CD4-positive, alpha-beta T cell (primary cell): ENCODE data around the gene PPP1R9B. TPM values are rescaled to one million over a fixed set of nuclear protein-coding genes. Genes with fewer than 3 reads are reported as not detected.

Experiments used
- ATAC-seq: fragments of 200-7000 bp; cut with Tn5 transposase; one replicate; pipeline ENCODE4 v1.10.0; 2022; ENCODE audit warnings: mild to moderate bottlenecking; ENCODE audit not compliant: poor library complexity
- CTCF ChIA-PET: fragments of 350-600 bp; sonication (Branson Sonifier 250); formaldehyde crosslinking; loops from one replicate; lab custom pipeline; 2021; ENCODE audit warnings: antibody characterized with exemption, inconsistent platforms; lab: Charles Lee
- POLR2A ChIA-PET: fragments of 350-600 bp; sonication (Branson Sonifier 250); formaldehyde crosslinking; loops from one replicate; lab custom pipeline; 2021; ENCODE audit warnings: antibody characterized with exemption, inconsistent platforms; lab: Charles Lee
- DNase-seq, 14 experiments: peaks; one replicate each; pipeline ENCODE4 v3.0.0-alpha.2; 2013 to 2020; ENCODE audit warnings: mixed read lengths in 2 of 14
- H3K27ac ChIP-seq, 2 donors: one replicate each; pipeline versions ENCODE4 v1.5.1 to v1.7.0; 2013; ENCODE audit warnings: low read length in 2 of 2, low read depth in 1 of 2, mild to moderate bottlenecking in 1 of 2
- H3K27me3 ChIP-seq, 2 experiments: 1 replicate in 1 of 2; 2 replicates in 1 of 2; pipeline versions ENCODE4 v1.6.1 to v1.7.0; 2013; ENCODE audit warnings: low read length in 2 of 2, control low read depth in 1 of 2, mild to moderate bottlenecking in 1 of 2, moderate library complexity in 1 of 2; ENCODE audit not compliant: insufficient read depth in 2 of 2, control insufficient read depth in 1 of 2
- H3K36me3 ChIP-seq: one replicate; pipeline ENCODE4 v1.6.1; 2013; ENCODE audit warnings: low read length, control low read depth; ENCODE audit not compliant: insufficient read depth
- H3K4me1 ChIP-seq: one replicate; pipeline ENCODE4 v1.6.1; 2013; ENCODE audit warnings: low read length, control low read depth; ENCODE audit not compliant: insufficient read depth
- H3K4me3 ChIP-seq: one replicate; pipeline ENCODE4 v1.5.1; 2013; ENCODE audit warnings: mild to moderate bottlenecking, low read length, moderate library complexity
- H3K9me3 ChIP-seq, 2 experiments: 1 replicate in 1 of 2; 2 replicates in 1 of 2; pipeline versions ENCODE4 v1.6.1 to v1.7.0; 2013; ENCODE audit warnings: low read length in 2 of 2, mild to moderate bottlenecking in 2 of 2, control low read depth in 1 of 2, moderate library complexity in 1 of 2; ENCODE audit not compliant: control insufficient read depth in 1 of 2, insufficient read depth in 1 of 2
- H3K27ac Mint-ChIP-seq: one replicate; pipeline ENCODE4 v1.8.0; 2020; ENCODE audit warnings: mixed read lengths
- H3K27me3 Mint-ChIP-seq: one replicate; pipeline ENCODE4 v1.8.0; 2021; ENCODE audit warnings: mixed read lengths
- H3K36me3 Mint-ChIP-seq: one replicate; pipeline ENCODE4 v1.8.0; 2021; ENCODE audit warnings: low read depth, mixed read lengths
- H3K4me1 Mint-ChIP-seq: one replicate; pipeline ENCODE4 v1.8.0; 2021; ENCODE audit warnings: low read depth, mixed read lengths
- H3K4me3 Mint-ChIP-seq: one replicate; pipeline ENCODE4 v1.8.0; 2020; ENCODE audit warnings: mild to moderate bottlenecking, mixed read lengths
- H3K9me3 Mint-ChIP-seq: one replicate; pipeline ENCODE4 v1.8.0; 2020; ENCODE audit warnings: mixed read lengths
- intact Hi-C, 2 experiments: fragments of 100-400 bp; cut with DNase I in 1 of 2; cut with micrococcal nuclease in 1 of 2; formaldehyde crosslinking; loops; one replicate each; pipeline versions ENCODE4 v1.15.1 to v1.9.0; 2023 to 2025; cut with DNase I, micrococcal nuclease
- total RNA-seq, 174 experiments: library from RNA in 2 of 174; stranded (reverse) in 2 of 174; gene quantifications; one replicate each; pipeline ENCODE4 v1.2.3 and lab custom pipeline; 2021 to 2026
- TF ChIP-seq, protein P1 (sequence below): fragments of 200-600 bp; IDR thresholded peaks from one replicate; pipeline ENCODE4 v1.8.0; 2022; ENCODE audit warnings: antibody characterized with exemption, mild to moderate bottlenecking

PPP1R9B gene
- total RNA-seq, 2 experiments from 2014 or later, result 53.4 to 55.7 TPM

DNA sequence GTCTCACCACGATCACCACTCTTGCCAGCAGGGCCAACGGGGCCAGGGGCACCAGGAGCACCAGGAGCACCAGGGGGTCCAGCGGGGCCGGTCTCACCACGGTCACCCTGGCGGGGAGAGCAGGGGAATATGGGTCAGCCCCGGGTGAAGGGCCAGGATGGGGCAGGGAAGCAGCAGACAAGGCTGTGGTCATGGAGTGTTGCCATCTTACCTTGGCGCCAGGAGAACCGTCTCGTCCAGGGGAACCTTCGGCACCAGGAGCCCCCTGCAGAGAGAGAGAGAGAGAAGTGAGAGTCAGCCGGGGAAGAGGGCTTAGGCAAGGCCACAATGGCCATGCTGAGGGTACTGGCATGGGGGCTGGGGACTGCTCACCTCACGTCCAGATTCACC, 38.0 kb upstream of the PPP1R9B start:
- Histone ChIP-seq H3K9me3 (no peaks in the 10 kb centered on the region), H3K4me3 (no peak overlapping the region), H3K4me1 (peaks cover 13% of the 10 kb centered on the region), H3K27ac (no peak overlapping the region), H3K27me3 (no peaks in the 10 kb centered on the region), H3K36me3 (no peaks in the 10 kb centered on the region)
- Mint-ChIP-seq H3K9me3 (no peaks in the 10 kb centered on the region), H3K4me3 (no peak overlapping the region), H3K27ac (no peak overlapping the region), H3K36me3 (no peaks in the 10 kb centered on the region), H3K27me3 (no peaks in the 10 kb centered on the region), H3K4me1 (peaks cover 8% of the 10 kb centered on the region)
- ChIA-PET CTCF (no interaction called here), POLR2A (no interaction called here)
- DNase-seq (no peak), ATAC-seq (no peak)
- TF ChIP-seq, protein P1, sequence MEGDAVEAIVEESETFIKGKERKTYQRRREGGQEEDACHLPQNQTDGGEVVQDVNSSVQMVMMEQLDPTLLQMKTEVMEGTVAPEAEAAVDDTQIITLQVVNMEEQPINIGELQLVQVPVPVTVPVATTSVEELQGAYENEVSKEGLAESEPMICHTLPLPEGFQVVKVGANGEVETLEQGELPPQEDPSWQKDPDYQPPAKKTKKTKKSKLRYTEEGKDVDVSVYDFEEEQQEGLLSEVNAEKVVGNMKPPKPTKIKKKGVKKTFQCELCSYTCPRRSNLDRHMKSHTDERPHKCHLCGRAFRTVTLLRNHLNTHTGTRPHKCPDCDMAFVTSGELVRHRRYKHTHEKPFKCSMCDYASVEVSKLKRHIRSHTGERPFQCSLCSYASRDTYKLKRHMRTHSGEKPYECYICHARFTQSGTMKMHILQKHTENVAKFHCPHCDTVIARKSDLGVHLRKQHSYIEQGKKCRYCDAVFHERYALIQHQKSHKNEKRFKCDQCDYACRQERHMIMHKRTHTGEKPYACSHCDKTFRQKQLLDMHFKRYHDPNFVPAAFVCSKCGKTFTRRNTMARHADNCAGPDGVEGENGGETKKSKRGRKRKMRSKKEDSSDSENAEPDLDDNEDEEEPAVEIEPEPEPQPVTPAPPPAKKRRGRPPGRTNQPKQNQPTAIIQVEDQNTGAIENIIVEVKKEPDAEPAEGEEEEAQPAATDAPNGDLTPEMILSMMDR, result no peak
- intact Hi-C loops, result no loop called here

DNA sequence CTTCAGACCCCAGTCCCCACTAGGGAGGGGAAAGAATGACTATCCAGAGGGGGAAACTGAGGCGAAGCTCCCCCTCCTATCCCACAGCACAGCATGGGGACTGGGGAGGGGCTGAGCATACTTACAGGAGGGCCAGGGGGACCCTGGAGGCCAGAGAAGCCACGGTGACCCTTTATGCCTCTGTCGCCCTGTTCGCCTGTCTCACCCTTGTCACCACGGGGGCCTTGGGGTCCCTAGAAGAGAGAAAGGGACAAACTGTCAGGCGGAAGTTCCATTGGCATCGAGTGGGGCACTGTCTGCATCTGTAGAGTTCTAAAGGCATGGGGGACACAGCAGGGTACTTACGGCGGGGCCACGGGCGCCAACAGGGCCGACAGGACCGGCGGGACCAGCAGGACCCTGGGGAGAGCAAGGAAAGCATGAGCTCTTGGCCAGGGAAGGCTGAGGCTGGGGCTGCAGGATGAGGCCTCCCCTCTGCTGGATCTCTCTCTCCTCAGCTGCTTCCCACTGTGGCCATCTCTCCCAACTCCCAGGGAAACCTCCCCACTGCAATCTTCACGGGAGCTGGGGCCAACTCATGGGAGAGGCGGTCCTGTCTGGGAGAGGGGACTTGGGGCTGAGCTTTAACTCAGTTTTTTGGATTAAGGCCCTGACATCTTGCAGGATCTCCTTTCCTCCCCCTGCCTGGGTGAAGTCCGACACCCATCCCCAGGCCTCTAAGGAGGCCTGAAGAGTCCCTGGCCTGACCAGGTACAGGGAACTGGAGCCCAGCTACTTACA, 37.5 kb upstream of the PPP1R9B start:
- no peak for ATAC-seq
- intact Hi-C loops, result no loop called here
- TF ChIP-seq, protein P1, result no peak

GRCh38 chr17:50187394-50187725, 36.9 kb upstream of the PPP1R9B start:
- Mint-ChIP-seq H3K27ac (no peak overlapping the region), H3K4me3 (no peak overlapping the region), H3K27me3 (no peaks in the 10 kb centered on the region), H3K4me1 (peaks cover 15% of the 10 kb centered on the region), H3K9me3 (no peaks in the 10 kb centered on the region), H3K36me3 (no peaks in the 10 kb centered on the region)
- Histone ChIP-seq H3K4me1 (peaks cover 17% of the 10 kb centered on the region), H3K27me3 (no peaks in the 10 kb centered on the region), H3K9me3 (no peaks in the 10 kb centered on the region), H3K4me3 (no peak overlapping the region), H3K27ac (no peak overlapping the region), H3K36me3 (no peaks in the 10 kb centered on the region)
- intact Hi-C loops, result no loop called here
- DNase-seq (no peak), ATAC-seq (no peak)
- ChIA-PET CTCF (no interaction called here), POLR2A (no interaction called here)
- TF ChIP-seq, protein P1, result no peak

More for the DNA sequence above, 37.5 kb upstream of the PPP1R9B start:
- ChIA-PET POLR2A (no interaction called here), CTCF (no interaction called here)
- Histone ChIP-seq H3K27me3 (no peaks in the 10 kb centered on the region), H3K9me3 (no peaks in the 10 kb centered on the region), H3K4me3 (no peak overlapping the region), H3K36me3 (no peaks in the 10 kb centered on the region), H3K4me1 (peaks cover 17% of the 10 kb centered on the region), H3K27ac (no peak overlapping the region)
- H3K4me1 Mint-ChIP-seq, result peaks cover 11% of the 10 kb centered on the region
- no peaks in the 10 kb centered on the region for H3K36me3 Mint-ChIP-seq
- no peaks in the 10 kb centered on the region for H3K9me3 Mint-ChIP-seq
- no peak overlapping the region for H3K27ac Mint-ChIP-seq
- H3K27me3 Mint-ChIP-seq, result no peaks in the 10 kb centered on the region
- H3K4me3 Mint-ChIP-seq, result no peak overlapping the region
- DNase-seq, result no peak
